Panc1 (cell line): ENCODE data around the gene SLIT1. TPM values are rescaled to one million over a fixed set of nuclear protein-coding genes. Genes with fewer than 3 reads are reported as not detected.

ENCODE experiments used
- ATAC-seq: fragments of 200-7000 bp; cut with Tn5 transposase; 2 replicates; pipeline ENCODE4 v1.9.1; 2020; ENCODE audit warnings: mild to moderate bottlenecking, moderate library complexity
- BruUV-seq: library from RNA; stranded (reverse); fragments of 400-500 nt; replicated peaks from 2 replicates; lab custom pipeline; 2021; lab: Mats Ljungman, UMichigan
- CTCF ChIA-PET: fragments of 300-600 bp; sonication (Branson Sonifier 250); formaldehyde crosslinking; loops from one replicate; lab custom pipeline; 2022; ENCODE audit warnings: antibody characterized with exemption; lab: Charles Lee
- POLR2A ChIA-PET: fragments of 300-600 bp; sonication (Branson Sonifier 250); formaldehyde crosslinking; loops from one replicate; lab custom pipeline; 2022; ENCODE audit warnings: antibody characterized with exemption; lab: Charles Lee
- DNase-seq: peaks from one replicate; pipeline ENCODE4 v3.0.0-alpha.2; 2010; ENCODE audit warnings: low read depth, low spot score
- H3K27ac ChIP-seq: 2 replicates; pipeline ENCODE4 v1.5.1; 2011; ENCODE audit warnings: mild to moderate bottlenecking, low read length, inconsistent platforms
- H3K27me3 ChIP-seq: fragments of 200-500 bp; sonication (Bioruptor generic); 2 replicates; pipeline ENCODE4 v1.6.0; 2014; ENCODE audit warnings: low read length, inconsistent platforms; ENCODE audit not compliant: control insufficient read depth, insufficient read depth
- H3K36me3 ChIP-seq: fragments of 200-500 bp; sonication (Bioruptor generic); 2 replicates; pipeline ENCODE4 v1.5.1; 2014; ENCODE audit warnings: inconsistent platforms, mild to moderate bottlenecking, low read length, moderate library complexity; ENCODE audit not compliant: control insufficient read depth, insufficient read depth
- H3K4me1 ChIP-seq: 2 replicates; pipeline ENCODE4 v1.5.1; 2011; ENCODE audit warnings: inconsistent platforms, mild to moderate bottlenecking, low read length, moderate library complexity; ENCODE audit not compliant: control insufficient read depth, insufficient read depth
- H3K4me3 ChIP-seq, 2 experiments: 2 replicates each; pipeline ENCODE4 v1.5.1; 2011 to 2012; ENCODE audit warnings: low read depth in 2 of 2, low read length in 2 of 2, mild to moderate bottlenecking in 2 of 2, inconsistent platforms in 1 of 2, moderate library complexity in 1 of 2
- H3K9me3 ChIP-seq: fragments of 200-500 bp; sonication (Bioruptor generic); 2 replicates; pipeline ENCODE4 v1.5.1; 2014; ENCODE audit warnings: low read depth, mild to moderate bottlenecking, inconsistent platforms, low read length, moderate library complexity; ENCODE audit not compliant: control insufficient read depth, insufficient read depth
- POLR2AphosphoS5 ChIP-seq: IDR thresholded peaks from 2 replicates; pipeline ENCODE4 v1.6.1; 2012; ENCODE audit warnings: mild to moderate bottlenecking, low read depth, low read length, moderate library complexity
- SIN3A ChIP-seq: IDR thresholded peaks from 2 replicates; pipeline ENCODE4 v1.6.1; 2012; ENCODE audit warnings: low read depth, mild to moderate bottlenecking, low read length, moderate library complexity, borderline replicate concordance; ENCODE audit not compliant: insufficient read depth
- TCF7L2 ChIP-seq: IDR thresholded peaks from 2 replicates; pipeline ENCODE4 v1.6.1; 2011; ENCODE audit warnings: mild to moderate bottlenecking, low read depth, low read length, inconsistent platforms
- in situ Hi-C: cut with HindIII; loops from 2 replicates; pipeline ENCODE4 v1.10.0; 2016; ENCODE audit warnings: low sequenced_read_pairs, low pct_unique_long_range_greater_than_20kb
- intact Hi-C: fragments of 100-400 bp; cut with micrococcal nuclease; formaldehyde crosslinking; loops from one replicate; pipeline ENCODE4 v1.10.0; 2022; ENCODE audit not compliant: unreplicated experiment
- total RNA-seq: library from RNA; stranded (reverse); gene quantifications from one replicate; pipeline ENCODE4 v1.2.1, GENCODE V29; 2021; ENCODE audit not compliant: unreplicated experiment
- TF ChIP-seq, protein P1 (sequence below): fragments of 450-650 bp; IDR thresholded peaks from 2 replicates; pipeline ENCODE4 v1.5.1; 2017; ENCODE audit warnings: mild to moderate bottlenecking
- TF ChIP-seq, protein P2 (sequence below), 2 experiments: IDR thresholded peaks; 2 replicates each; pipeline ENCODE4 v1.6.1; 2011 to 2012; ENCODE audit warnings: low read depth in 2 of 2, control low read depth in 1 of 2, low read length in 1 of 2, mild to moderate bottlenecking in 1 of 2, moderate library complexity in 1 of 2; ENCODE audit not compliant: insufficient read depth in 1 of 2

Gene SLIT1
- total RNA-seq, 1 experiment from 2014 or later: 2.6 TPM

DNA sequence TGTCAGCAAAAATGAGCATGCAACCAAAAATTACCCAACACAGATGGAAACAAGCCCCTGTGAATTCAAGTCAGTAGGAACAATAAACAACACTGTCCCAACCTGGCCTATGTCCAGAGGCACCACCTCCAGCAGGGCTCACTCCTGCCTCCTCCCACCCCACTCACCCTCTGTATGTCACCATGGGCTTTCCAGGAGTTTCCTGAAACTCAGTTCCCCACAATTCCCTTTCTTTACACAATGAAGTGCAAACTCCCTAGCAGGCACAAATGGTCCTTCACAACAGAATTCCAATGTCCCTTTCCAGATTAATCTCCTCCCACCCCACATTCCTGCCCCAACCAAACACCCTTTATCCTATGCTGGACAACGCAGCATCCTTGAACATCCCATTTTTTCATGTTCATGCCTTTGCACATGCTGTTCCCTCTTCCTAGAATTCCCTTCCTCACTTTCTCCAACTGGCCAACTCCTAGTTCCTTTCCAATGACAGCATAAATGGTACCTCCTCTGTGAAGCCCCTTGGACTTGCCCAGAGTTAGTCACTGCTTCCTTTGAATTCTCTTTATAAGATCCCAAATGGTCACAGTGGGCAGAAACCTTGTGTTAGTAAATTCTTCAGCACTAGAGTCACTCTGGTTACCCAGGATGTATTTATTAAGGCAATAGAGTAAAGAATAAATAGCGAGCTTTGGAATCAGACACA, 157.5 kb downstream of the SLIT1 start:
- Histone ChIP-seq H3K4me1 (peaks cover 20% of the 10 kb centered on the region), H3K4me3 (no peak overlapping the region), H3K36me3 (no peaks in the 10 kb centered on the region), H3K27ac (no peak overlapping the region), H3K9me3 (no peaks in the 10 kb centered on the region), H3K27me3 (no peaks in the 10 kb centered on the region; the same call in 1 of the 2 replicates)
- TF ChIP-seq TCF7L2 (no peak), POLR2AphosphoS5 (no peak), SIN3A (no peak)
- TF ChIP-seq, protein P1, sequence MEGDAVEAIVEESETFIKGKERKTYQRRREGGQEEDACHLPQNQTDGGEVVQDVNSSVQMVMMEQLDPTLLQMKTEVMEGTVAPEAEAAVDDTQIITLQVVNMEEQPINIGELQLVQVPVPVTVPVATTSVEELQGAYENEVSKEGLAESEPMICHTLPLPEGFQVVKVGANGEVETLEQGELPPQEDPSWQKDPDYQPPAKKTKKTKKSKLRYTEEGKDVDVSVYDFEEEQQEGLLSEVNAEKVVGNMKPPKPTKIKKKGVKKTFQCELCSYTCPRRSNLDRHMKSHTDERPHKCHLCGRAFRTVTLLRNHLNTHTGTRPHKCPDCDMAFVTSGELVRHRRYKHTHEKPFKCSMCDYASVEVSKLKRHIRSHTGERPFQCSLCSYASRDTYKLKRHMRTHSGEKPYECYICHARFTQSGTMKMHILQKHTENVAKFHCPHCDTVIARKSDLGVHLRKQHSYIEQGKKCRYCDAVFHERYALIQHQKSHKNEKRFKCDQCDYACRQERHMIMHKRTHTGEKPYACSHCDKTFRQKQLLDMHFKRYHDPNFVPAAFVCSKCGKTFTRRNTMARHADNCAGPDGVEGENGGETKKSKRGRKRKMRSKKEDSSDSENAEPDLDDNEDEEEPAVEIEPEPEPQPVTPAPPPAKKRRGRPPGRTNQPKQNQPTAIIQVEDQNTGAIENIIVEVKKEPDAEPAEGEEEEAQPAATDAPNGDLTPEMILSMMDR: no peak
- TF ChIP-seq, protein P2, sequence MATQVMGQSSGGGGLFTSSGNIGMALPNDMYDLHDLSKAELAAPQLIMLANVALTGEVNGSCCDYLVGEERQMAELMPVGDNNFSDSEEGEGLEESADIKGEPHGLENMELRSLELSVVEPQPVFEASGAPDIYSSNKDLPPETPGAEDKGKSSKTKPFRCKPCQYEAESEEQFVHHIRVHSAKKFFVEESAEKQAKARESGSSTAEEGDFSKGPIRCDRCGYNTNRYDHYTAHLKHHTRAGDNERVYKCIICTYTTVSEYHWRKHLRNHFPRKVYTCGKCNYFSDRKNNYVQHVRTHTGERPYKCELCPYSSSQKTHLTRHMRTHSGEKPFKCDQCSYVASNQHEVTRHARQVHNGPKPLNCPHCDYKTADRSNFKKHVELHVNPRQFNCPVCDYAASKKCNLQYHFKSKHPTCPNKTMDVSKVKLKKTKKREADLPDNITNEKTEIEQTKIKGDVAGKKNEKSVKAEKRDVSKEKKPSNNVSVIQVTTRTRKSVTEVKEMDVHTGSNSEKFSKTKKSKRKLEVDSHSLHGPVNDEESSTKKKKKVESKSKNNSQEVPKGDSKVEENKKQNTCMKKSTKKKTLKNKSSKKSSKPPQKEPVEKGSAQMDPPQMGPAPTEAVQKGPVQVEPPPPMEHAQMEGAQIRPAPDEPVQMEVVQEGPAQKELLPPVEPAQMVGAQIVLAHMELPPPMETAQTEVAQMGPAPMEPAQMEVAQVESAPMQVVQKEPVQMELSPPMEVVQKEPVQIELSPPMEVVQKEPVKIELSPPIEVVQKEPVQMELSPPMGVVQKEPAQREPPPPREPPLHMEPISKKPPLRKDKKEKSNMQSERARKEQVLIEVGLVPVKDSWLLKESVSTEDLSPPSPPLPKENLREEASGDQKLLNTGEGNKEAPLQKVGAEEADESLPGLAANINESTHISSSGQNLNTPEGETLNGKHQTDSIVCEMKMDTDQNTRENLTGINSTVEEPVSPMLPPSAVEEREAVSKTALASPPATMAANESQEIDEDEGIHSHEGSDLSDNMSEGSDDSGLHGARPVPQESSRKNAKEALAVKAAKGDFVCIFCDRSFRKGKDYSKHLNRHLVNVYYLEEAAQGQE (IDR thresholded peaks at IDR 0.05; ENCODE audit: insufficient read depth in 1 of 2, low read depth in 2 of 2, low read length in 1 of 2): no peak
- BruUV-seq: no TSS peak
- DNase-seq: no peak
- ATAC-seq: no peak
- POLR2A ChIA-PET: no interaction called here
- intact Hi-C loops: no loop called here
- CTCF ChIA-PET: no interaction called here
- in situ Hi-C loops: no loop called here

DNA sequence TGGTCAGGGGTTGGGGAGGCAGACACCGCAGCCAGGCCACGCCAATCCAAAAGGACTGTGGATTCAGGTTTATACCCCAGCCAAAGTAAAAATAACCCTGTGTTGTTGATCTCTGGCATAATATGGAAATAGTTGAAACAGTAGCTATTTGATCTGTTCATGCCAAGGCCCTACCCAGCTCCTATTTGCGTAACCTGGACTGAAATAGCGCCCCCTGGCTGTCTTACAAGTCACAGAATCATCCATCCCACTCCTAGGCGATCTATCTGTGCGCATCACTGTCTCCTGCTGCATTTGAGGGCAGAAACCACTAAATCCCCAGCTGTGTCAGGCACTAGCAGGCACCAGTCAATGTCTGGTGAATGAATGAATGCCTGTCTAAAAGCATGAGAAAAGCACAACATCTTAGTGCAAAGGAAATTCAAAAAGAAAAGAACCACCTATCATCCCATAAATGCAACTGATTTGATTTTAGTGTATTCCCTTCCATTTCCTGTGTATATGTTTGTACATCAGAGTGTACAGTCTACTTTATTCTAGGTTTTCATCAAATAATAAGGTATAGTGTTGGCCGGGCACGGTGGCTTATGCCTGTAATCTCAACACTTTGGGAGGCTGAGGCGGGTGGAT, 160.0 kb downstream of the SLIT1 start:
- ChIA-PET POLR2A (no interaction called here), CTCF (interaction anchor here (0.5 to 1.4 kb wide), 5 partner anchors 12 to 651 kb away, joined by 3 to 11 read pairs (median 4); no protein-coding TSS in a partner anchor)
- ATAC-seq (no peak), DNase-seq (no peak)
- H3K36me3 ChIP-seq: no peaks in the 10 kb centered on the region
- H3K9me3 ChIP-seq: no peaks in the 10 kb centered on the region
- H3K4me3 ChIP-seq: no peak overlapping the region
- in situ Hi-C loops (no loop called here), intact Hi-C loops (no loop called here)
- 0 out of 2 replicates have a peak overlapping the region, but pooled peaks have one; percentile 73 for H3K27ac ChIP-seq
- H3K4me1 ChIP-seq: peaks cover 26% of the 10 kb centered on the region
- no TSS peak for BruUV-seq
- H3K27me3 ChIP-seq: no peaks in the 10 kb centered on the region; the same call in 1 of the 2 replicates
- TF ChIP-seq, protein P1: peak; percentile 87
- TF ChIP-seq POLR2AphosphoS5: no peak
